DMS53 treated with DMSO at 0.1 percent for 48 hours (cell line): ENCODE data around the gene EMILIN1.

Experiments used
- DNase-seq: peaks from one replicate; lab custom pipeline; 2025; ENCODE audit not compliant: unreplicated experiment; lab: John Stamatoyannopoulos, UW

EMILIN1 gene

DNA sequence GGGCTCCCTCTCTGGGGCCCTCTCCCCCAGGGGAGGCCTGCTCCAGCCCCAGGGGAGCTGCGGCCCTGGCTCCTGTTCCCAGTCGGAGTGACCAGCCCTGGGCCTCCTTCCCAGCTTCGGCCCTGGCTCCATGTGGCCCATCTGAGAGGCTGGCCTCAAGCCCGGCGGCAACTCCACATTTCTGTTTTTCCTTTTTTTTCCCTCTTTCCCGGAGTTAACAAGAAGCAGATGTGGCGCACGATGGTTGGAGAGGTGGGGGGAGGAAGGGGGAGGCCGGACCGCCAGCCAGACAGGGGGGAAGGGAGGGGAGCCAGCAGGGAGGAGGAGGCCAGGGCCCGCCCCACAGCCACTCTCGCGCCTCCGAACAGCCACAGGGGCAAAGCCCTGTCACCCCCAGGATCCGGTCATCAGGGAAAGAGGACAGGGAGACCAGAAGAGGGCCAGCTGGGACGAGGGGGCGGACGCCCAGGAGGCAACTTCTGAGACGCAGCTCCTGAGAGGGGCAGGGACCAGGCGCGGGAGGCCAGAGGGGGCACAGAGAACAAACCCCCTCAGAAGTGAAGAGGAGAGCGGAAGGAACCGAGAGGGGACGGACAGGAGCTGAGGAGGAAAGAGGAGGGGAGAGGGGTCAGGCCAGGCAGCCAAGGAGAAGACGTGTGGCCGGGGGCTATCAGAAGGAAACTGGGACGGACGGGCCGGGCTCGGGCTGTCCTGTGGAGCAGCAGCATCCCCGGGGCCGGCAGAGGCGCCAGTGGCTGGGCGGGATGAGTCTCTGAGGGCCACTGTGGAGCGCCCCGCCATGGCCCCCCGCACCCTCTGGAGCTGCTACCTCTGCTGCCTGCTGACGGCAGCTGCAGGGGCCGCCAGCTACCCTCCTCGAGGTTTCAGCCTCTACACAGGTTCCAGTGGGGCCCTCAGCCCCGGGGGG, at the start of gene EMILIN1:
TSS of gene EMILIN1 (plus strand) at position 349 of the 928 bp plus-strand sequence. CDS start at position 800, 451 bp downstream.
- no peak for DNase-seq

DNA sequence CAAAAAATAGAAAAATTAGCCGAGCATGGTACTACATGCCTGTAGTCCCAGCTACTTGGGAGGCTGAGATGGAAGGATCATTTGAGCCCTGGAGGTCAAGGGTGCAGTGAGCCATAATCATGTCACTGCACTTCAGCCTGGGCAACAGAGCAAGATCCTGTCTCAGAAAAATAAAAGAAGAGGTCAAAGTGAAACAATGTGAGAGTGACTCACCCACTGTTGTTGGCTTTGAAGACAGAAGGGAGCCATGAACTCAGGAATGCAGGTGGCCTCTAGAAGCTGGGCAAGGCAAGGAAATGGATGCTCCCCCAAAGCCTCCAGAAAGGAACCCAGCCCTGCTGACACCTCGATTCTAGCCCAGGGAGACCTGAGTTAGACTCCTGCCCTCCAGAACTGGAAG, 49.4 kb upstream of the EMILIN1 start:
- DNase-seq = no peak

DNA sequence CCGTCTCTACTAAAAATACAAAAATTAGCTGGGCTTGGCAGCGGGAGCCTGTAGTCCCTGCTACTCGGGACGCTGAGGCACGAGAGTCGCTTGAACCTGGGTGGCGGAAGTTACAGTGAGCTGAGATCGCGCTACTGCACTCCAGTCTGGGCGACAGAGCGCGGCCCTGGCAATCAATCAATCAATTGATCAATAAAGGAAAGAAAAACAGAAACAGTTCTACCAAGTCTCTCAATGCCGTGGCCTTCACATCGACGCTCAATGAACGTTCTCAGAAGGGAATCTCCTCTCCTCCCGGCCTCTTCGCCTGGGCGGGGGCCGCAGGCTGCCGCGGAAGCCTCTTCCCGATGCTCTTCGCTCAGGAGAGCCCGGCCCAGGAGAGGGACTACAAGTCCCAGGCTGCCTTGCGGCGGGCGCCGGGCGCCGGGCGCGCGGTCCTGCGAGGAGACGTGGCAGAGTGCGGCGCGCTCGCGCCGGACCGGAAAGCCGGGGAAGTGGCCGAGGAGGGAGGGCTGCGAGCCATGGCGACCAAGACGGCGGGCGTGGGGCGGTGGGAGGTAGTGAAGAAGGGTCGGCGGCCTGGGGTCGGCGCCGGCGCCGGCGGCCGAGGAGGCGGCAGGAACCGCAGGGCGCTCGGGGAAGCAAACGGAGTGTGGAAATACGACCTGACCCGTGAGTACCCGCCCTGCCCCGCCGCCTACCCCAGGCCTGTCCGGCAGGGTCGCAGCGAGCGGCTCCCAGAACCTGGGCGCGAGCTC, 45.7 kb upstream of the EMILIN1 start, which contains the start of gene TMEM214:
TSS of gene TMEM214 (plus strand) at position 471 of the 758 bp plus-strand sequence. CDS start at position 522, 51 bp downstream.
- DNase-seq = peak; percentile 74

DNA sequence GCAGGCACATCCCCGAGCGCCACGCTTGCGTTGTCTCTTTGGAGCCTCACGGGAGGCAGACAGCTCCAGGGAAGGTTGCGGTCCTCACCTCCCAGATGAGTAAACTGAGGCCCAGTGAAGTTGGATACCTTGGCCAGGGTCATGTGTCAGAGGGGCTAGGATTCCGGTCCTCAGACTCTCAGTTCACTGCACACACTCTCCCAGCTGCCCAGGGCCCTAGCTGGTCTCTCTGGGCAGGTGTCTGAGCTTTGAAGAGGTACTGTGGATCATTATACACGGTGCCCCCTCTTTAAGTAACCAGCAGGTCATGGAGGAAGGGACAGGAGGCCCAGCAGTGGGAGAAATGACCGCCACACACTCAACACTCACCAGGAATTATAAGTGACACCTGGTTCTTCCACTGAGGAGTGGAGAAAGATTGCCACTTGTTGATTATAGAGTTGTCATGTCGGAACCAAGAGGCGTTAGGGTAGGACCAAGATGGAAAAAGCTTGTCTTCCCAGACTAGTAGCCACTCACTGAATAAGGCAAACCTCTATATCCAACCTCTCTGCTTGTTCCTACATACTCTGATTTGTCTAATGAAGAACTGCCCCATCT, 45.1 kb upstream of the EMILIN1 start:
- no peak for DNase-seq

DNA sequence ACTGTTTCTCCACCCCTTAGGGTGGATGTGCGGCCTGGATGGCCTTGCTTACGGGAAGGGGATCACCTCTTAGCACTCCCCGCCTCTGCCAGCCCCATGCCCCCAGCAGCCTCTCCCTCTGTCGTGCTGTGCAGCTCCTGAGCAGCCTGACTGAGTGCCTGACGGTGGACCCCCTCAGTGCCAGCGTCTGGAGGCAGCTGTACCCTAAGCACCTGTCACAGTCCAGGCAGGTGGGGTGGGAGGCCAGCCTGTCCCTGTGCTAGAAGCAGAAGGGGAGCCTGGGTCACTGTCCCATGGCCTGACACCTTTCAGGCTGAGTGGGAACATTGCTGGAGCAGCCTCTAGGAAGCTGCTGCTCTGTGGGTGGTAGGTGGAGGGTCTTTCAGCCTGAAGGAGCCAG, 40.4 kb upstream of the EMILIN1 start:
- no peak for DNase-seq

DNA sequence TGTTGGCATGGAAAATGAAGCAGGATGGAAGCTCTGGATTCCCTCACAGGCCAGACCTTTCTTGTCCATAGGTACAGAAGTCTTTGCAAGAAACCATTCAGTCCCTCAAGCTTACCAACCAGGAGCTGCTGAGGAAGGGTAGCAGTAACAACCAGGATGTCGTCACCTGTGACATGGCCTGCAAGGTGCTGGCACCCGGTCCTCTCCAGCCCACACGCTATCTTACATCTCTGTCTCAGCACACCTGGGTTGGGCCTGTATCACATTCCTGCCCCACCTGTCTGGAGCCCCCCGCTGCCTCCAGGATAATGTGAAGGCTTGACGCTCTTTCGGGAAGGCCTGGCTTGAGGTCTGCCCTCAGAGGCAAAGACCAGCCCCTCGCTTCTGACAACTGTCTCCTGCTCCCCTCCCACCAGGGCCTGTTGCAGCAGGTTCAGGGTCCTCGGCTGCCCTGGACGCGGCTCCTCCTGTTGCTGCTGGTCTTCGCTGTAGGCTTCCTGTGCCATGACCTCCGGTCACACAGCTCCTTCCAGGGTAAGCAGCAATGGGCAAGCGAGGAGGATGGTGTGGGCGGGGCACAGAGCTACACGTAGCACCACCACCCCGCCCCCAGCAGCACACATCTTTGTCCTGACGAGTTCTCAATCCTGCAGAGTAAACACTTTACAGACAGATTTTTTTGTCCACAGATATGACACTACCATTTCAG, 39.6 kb upstream of the EMILIN1 start:
- no peak for DNase-seq

DNA sequence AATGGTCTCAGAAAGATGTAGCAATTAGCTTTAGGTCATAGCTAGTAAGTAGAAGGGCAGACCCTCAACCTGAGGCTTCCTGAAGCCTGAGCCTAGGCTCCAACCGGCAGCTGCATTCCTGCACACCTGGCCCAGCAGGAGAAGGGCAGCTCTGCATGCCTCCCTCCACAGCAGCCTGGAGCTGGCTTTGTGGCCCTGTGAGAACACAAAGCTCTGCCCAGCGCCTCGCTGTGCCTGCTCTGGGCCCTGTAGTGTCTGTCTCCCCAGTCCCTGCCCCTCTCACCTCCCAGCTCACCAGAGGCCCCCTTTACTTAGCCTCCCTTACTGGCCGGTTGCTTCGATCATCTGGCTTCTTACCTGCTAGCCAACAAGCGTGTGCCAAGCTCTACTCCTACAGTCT, 39.0 kb upstream of the EMILIN1 start:
- DNase-seq = no peak

DNA sequence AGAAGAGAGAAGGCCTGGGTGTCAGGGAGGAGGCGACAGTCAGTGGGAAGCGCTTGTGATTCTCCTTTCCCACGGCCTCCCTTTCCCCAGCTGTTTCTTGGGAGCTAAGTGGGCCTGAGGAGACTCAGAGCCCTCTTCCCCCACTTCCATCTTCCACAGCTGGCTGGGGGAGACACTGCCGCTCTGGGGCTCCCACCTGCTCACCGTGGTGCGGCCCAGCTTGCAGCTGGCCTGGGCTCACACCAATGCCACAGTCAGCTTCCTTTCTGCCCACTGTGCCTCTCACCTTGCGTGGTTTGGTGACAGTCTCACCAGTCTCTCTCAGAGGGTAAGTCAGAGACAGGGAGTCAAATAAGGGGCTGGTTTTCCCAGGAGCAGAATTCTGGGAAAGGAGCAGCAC, 38.5 kb upstream of the EMILIN1 start:
- no peak for DNase-seq

DNA sequence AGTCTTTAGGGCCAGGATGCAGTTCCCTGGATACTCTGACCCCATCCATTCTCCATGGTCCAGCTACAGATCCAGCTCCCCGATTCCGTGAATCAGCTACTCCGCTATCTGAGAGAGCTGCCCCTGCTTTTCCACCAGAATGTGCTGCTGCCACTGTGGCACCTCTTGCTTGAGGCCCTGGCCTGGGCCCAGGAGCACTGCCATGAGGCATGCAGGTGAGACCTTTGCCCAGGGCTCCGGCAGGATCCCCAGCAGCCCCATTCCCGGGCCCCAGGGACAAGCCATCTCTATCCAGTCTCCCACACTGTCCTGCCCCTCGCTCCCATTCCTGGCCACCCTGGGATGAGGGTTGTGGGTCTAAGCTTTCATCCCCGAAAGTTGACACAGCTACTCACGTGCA, 38.1 kb upstream of the EMILIN1 start:
- DNase-seq = no peak

DNA sequence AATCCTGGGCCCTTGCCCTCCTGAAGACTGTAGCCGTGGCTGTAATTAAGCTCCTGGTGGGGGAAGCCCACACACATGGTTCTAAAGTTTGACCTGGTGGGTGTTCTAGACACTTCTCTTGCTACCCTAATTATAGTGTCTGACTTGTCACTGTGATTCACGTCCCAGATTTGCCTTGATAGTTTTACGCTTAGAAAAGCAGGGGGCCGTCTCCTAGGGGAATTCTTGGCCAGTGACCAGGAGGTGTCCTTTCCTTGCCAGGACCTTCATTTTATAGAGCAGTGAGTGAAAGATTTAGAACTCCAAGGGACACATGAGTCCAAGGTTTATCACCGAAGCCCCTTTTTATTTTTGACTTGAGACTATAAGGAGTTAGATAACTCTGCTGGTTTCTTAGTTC, 36.7 kb upstream of the EMILIN1 start:
- DNase-seq = no peak

DNA sequence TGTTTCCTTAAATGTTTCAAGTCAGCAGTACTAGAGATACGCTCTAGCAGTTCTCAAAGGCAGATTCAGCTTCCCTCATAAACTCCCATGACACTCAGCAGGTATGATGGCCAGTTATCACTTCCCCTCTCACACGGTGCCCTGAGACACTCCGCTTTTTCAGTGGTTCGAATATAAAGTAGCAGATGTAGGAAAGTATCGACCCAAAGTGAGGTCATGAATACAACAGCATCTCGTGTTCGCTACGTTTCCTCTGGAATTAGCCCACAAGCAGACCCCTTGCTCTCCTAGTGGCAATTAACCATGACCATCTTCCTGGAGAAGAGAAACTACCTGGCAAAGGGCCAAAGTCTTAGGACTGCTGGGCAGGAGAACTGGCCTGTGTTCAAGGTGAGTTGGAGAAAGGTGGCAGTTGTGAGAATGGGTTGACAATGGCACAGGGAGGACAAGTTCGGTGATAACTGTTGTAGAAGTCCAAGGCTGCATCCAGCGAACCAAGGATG, 36.2 kb upstream of the EMILIN1 start:
- DNase-seq = no peak

DNA sequence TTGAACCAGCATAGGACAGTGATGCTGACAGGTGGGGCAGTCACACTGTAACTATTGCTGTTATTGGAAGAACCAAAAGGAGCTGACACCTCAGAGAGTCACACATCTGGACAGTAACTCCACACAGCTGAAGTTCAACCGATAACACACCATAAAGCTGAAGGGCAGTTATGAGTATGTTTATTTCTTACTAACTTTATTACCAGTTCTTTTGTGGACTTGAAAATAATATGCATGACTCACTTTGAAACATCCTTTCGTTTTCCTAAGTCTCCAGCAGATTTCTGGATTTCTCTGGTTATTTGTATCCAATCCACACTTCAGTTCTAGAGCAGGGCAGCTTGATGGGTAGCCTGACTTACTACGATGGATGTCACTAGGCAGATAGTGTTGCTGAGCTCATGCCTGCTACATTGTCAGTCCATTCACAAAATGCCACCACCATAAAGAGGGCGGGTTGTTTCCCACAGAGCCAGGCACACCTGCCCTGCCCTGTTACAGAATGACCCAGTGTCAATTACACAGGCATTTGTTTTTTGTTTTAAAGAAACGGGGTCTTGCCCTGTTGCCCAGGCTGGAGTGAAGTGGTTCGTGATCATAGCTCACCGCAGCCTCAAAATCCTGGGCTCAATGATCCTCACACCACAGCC, 35.3 kb upstream of the EMILIN1 start:
- DNase-seq = no peak

DNA sequence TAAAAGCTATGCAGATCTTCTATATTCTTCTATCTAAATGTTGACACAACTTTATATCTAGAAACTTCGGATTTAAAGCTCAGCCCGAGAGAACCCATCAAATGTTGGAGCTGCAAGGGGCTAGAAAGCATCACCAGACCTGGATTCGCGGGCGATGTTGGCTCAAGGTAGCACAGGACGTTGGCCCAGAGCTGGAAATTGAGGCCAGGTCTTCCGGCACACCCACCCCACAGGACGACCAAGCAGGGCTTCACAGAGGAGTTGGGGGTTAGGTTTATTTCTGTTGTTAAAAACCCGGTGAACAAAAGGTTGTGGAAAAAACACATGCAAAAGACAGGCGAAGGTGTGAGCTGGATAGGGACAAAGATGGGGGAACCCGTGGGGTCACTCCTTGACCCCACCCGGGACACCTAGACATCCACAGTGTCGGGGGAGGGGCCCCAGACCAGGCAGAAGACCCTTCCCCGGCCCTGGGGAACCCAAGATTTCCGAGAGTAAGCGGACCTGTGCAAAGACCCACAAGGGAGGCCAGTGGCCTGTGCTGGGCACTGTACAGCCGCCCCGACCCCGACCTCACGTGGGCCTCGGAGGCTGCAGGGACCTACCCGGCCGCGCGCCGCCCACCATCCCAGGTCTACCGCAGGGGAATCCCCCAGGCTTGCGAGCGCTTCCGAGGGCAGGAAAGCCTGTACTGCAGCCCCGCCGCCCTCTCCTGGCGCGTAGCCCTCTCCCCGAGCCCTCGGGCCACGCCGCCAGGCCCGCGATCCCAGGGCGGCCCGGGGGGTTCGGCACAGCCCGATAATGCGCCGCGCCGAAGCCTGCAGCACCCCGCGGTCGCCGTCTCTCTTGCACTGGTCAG, 28.8 kb upstream of the EMILIN1 start:
- peak; percentile 26 for DNase-seq

DNA sequence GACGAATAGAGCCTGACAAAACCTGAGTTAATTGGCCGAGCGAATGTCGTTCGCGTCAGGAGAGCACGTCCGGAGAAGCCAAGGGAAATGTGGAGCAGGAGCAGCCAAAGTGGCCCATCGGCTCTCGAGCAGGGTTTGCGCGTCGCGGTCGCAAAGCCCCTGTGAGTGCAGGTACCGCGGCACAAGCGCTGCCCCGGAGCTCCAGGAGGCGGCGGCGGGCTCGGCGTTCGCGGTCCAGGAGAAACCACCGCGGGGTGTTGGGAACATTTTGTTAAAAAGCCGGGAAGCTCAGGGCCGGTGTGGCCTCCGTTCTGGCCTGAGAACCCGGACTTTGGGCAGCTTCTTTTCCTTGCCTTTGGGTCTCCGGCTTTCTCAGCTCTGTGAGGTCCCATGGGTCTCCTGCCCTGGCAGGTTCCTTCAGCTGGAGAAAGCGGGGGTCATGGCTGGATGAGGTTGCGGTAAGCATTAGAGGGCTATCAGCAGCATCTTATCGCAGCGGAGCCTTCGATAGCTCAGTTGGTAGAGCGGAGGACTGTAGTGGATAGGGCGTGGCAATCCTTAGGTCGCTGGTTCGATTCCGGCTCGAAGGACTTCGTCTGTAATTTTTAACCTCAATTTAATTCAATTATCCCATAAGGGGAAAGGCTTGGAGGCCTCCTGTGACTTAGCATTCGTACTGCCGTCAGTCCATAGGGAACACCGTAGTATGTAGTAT, 28.0 kb upstream of the EMILIN1 start:
- peak; percentile 87 for DNase-seq

DNA sequence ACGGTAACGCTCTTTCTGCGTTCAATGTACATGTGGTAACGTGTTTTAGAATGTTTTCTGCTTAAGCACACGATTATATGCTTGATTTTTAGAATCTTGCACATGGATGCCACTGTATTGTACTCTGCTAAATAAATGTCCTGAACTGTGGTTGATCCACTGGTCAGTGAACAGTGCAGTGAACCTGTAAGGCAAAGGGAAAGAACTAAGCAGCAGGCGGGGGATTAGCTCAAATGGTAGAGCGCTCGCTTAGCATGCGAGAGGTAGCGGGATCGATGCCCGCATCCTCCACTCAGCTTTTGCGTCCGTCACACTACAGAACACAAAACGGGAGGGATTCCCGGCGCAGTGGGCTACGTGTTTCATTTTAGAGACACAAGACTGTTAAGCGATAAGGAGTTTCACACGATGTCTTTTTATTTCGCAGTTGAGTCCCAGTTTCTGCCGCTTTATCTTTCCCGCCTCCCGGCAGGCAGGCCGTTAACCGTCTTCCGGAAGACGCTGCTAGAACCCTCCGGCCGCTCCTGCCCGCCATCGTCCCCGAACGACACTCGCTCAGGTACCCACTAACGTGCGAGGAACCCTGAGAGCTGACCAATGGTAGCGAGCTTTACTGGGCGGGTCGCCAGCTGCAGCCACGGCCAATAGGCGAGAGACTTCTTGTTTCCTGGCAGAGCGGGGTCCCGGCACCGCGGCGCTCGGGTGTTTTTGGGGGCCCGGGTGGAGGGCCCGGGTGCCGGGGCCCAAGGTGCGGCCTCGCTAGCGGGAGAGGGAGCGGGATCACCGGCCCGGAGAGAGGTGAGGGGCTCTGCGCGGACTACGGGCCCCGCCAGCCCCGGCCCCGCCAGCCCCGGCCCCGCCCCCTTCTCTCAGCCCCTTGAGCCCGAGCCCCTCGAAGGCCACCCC, 27.2 kb upstream of the EMILIN1 start, which contains the start of gene AGBL5:
TSS of gene AGBL5 (plus strand) at position 673 of the 906 bp plus-strand sequence. CDS start 1,291 bp downstream, outside the sequence.
- peak; percentile 87 for DNase-seq

DNA sequence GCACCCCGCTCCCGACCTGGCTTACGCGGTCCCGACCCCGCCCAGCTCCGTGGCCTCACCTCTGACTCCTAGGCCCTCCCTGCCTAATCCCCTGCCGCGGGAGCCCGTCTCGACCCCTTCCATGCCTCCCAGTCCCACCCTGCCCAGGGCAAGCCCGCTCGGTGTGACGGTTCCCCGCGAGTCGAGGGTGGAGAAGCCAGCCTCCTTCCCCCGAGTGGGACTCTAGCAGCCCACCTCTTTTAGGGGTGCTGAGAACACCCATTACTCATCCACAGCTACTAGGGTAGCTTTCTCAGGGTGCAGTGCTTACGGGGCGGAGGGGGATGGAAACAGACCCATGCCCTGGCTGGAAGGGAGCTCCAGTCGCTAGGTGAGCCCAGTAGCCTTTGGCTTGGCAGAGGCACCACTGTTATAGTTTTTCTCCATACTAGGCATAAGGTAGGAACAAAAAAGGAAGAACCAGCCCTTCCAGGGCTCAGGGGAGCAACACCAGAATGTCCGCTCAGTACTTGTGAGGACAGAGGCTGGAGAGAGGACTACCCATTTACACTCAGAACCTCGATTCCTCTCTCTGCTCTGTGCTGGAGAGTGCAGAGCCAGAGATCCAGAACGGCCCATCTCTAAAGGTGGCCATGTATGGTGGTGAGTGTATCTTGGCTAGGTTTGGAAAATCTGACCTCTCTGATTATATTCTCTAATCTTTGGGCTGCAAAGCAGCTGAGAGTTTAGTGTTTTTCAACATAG, 26.3 kb upstream of the EMILIN1 start:
- DNase-seq = no peak

DNA sequence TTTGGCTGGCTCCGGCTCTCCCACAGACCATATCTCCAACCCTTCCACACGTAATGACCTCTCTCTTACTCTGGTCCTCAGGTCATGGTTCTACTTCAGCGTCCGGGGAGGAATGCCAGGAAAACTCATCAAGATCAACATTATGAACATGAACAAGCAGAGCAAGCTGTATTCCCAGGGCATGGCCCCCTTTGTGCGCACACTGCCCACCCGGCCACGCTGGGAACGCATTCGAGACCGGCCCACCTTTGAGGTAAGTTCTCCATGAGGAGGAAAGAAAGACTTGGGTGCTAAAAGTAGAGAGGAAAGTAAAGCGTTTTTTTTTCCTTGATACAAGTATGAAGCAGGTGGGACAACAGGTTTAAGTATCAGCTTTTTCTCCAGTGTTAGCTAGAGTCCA, 25.1 kb upstream of the EMILIN1 start:
- DNase-seq = no peak
